SW 1271 (cell line): ENCODE results near the gene TBC1D1.

ENCODE experiments used
- DNase-seq, 2 experiments: peaks; one replicate each; lab custom pipeline; 2025; lab: John Stamatoyannopoulos, UW

TBC1D1 gene

GRCh38 chr4:38131371-38132091, 240.6 kb downstream of the TBC1D1 start:
- DNase-seq, result no peak

- no peak for DNase-seq
These were observed 241.3 kb downstream of the TBC1D1 start for GRCh38 chr4:38132107-38132673.

DNA sequence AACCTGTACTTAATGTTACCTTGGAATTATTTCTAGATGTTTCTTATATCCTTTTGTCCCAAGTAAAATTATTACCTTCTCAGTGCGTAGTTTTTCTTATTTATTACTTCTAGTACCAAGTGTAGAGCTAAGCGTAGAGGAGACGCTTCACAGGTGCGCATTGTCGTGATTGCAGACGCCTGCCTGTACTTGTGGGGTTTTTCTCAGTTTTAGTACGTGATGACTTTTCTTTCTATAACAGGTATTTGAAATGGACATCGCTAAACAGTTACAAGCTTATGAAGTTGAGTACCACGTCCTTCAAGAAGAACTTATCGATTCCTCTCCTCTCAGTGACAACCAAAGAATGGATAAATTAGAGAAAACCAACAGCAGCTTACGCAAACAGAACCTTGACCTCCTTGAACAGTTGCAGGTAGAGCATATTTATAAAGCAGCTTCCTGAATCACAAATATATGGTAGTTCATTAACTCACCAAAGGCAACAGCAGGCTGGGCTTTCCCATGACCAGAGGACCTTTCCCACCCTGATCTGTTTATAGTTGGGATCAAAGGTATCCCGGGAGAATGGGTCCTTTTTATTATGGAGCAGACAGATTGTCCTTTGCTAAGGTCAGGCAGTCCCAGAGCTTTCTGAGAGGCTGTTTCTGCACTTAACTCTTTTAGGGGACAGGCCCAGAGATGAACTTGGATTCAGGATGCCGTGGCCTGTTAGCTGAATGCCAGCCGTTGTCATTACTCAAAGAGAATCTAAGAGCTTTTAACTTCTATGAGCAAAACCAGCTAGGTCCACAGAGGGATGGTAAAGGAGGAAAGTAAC, 242.2 kb downstream of the TBC1D1 start:
- DNase-seq, result no peak

DNA sequence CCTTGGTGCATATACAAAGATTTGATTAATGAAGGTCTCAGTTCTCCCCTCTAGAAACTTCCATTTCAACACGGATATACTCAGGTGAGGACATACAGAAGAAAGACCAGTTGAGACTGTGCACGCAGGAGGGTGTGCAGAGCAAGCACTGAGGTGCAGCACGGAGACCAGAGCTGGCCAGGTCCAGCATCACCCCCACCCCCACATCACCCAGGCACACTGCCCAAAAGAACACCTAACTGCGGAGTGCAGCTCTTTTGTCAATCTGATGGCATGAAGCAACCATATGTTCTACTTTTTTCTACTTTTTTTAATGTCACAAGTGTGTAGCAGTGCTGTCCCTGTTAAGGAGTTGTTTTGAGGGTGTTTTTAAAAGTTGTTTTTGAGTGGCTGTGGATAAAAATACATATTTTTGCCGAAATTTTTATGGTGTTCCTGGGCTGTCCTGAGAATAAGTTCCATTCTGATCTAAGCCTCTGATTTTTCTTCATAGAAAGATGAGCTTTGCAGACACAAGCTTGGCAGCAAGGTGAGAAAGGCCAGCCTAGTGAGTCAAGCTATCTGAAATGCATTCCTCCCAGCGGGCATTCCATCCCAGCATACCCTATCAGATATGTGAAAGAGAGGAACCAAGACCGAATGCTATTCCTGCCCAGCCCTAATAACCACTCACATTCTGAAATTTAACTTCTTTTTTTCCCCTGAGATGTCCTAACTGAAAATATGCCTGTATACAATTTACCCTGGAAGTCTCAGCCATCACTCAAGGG, 243.0 kb downstream of the TBC1D1 start:
- DNase-seq, result no peak

GRCh38 chr4:38135201-38135600, 244.3 kb downstream of the TBC1D1 start:
- no peak for DNase-seq

DNA sequence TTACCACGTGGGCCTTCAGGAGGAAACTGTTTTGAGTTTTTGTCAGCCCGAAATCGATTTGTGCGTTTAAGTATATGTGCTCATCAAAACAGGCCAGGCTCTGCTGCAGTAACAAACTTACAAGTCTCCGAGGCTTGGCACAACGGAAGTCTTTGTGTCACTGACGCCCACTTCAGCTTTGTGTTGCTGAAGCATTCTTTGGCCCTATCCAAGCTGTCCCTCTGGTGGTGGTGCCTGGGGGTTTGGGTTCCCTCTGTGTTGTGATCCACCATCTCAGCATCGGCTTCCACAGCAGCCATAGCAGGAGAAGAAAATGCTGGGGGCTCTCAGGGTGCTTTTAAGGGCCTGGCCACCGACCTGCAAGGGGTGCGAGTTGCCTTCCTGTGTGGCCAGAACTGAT, 245.7 kb downstream of the TBC1D1 start:
- DNase-seq, result no peak

DNA sequence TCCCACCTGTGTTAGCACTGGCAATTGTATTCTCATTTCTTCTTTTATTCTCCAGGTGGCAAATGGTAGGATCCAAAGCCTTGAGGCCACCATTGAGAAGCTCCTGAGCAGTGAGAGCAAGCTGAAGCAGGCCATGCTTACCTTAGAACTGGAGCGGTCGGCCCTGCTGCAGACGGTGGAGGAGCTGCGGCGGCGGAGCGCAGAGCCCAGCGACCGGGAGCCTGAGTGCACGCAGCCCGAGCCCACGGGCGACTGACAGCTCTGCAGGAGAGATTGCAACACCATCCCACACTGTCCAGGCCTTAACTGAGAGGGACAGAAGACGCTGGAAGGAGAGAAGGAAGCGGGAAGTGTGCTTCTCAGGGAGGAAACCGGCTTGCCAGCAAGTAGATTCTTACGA, 246.2 kb downstream of the TBC1D1 start:
- DNase-seq, result no peak

- no peak for DNase-seq
These were observed 247.5 kb downstream of the TBC1D1 start for GRCh38 chr4:38138363-38138762.

- no peak for DNase-seq
These were observed 248.3 kb downstream of the TBC1D1 start for GRCh38 chr4:38139187-38139586.

- DNase-seq, result no peak
These were observed 249.8 kb downstream of the TBC1D1 start for GRCh38 chr4:38140643-38141203.

DNA sequence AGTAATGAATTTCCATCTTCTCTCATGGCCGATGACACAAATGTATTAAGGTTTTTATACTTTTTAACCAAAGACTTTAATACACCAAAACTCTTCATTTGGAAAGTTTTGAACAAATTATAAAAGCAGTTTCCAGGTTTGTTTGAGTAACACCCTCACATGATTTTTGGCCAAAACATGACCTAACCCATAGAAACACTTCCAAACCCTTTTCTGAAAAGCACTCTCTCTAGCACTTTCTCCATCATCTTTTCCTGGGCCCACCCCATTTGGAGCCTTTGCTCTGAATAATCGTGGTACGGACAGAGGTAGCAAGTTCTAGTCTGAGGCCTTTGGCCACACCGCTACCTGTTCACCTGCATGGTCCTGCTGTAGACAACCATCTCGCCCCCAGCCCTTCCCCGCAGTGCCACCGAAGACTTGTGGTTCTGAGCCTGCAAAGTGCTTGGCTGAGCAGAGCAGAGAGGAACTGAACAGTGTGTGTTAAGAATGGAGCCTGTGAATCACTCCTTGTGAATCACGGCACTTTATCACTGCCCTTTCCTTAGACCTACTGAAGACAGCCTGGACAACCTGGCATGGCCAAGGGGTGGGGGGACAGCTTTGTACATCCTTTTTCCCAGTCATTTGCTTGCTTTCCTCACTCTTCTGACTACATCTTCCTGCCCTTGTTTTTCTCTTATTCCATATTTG, 251.1 kb downstream of the TBC1D1 start:
- no peak for DNase-seq

DNA sequence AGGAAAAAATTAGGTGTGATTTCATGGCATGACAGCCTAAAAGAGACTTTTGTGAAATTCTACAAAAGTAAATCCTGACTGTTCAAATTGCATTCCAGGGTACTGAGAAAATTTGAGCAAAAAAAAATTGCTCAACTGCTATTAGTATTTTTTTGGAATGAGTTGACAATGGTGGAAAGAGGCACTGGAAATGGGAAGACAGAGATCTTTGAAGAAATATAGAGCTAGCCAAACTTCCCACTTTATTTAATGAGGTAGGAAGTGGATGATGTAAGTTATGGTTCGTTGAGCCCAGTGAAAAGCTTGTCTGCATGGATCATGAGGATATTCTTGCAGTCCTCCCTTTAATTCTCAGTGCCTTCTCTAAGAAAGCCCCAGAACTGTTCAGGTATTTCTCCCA, 253.1 kb downstream of the TBC1D1 start:
- DNase-seq, result no peak

DNA sequence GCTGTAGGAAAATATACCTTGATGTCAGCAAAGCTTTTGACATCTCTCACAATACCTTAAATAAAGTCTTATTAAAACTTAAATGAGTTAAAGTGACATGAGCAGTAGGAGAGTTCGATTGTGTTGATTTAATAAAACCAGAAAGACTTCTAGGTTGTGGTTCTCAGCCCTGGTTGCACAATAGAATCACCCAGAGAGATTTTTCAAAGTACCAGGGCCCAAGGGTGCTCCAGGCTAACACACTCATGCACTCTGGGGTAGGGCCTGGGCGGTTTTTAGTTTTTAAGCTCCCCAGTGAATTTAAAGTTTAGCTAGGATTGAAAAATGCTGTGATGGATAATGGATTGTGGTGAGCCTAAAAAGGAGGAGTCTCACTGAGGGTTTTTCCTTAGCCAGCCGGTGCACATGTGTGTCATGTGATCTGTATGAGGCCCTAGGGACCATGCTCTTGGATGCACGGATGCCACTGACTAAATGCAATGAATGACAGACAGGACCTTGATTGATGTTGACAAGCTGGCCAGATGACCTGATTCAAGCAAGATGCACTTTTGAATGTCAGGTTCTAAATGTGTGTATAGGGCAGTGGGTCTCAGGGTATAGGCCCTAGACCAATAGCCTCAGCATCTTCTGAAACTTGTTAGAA, 254.3 kb downstream of the TBC1D1 start:
- no peak for DNase-seq

- DNase-seq, result no peak
These were observed 254.9 kb downstream of the TBC1D1 start for GRCh38 chr4:38145741-38146140.

- no peak for DNase-seq
These were observed 255.5 kb downstream of the TBC1D1 start for GRCh38 chr4:38146383-38146782.

DNA sequence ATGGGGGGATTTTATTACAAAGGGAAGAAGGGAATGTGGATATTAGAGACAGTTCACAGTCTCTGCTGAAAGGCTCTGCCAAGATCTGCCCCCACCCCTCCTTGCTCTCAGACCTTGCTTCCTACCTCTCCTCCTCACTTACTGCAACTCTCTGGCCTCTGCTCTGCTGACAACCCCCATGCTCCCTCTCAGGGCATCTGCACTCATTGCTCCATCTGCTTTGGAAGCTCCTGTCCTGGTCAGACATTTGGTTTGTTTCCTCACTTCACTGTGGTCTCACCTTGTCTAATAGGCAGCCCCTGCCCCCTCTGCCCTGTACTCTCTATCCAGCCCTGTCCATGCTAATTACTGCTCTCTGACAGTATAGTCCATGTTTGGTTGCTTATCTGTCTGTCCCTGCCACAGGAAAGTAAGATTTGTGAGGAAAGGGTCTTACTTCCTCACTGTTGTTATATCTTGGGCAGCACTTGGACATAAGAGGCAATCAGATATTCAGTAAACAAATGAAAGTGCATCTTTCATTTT, 258.6 kb downstream of the TBC1D1 start:
- no peak for DNase-seq

- DNase-seq, result no peak
These were observed 259.2 kb downstream of the TBC1D1 start for GRCh38 chr4:38149997-38150671.

DNA sequence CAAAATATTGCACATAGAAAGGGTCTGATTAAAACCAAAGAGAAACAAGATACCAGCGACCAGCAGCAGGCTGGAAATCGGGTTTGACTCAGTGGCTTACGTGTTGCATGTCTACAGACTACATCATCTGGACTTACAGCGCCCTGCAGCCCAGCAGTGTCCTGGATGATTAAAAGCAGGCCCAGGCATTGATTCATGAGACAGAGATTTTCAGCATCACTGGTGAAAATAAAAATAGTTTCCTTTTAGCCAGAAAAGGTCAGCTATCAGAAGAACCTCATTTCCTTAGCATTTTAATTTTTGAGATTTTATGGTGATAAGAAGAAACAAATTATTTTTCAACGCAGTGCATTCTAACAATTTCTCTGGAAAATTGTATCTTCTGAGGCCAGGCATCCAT, 259.9 kb downstream of the TBC1D1 start:
- no peak for DNase-seq

DNA sequence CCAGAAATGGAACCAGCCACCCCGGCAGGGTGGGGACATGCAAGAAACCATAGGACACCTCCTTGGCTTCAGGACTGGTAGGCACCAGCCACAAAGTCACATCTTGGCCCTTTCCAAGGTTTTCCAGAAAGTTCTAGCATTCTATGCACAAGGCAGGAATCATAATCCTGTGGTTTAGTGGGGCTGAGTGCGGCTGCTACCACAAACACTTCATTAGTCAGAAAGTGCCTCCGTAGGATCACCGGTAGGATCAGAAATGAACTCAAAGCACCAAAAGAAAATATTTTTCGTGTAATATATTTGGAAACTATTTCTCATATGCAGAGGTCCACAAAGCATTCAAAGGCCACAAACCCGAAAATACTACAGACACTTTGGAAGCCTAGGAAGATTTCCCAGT, 261.0 kb downstream of the TBC1D1 start:
- no peak for DNase-seq

DNA sequence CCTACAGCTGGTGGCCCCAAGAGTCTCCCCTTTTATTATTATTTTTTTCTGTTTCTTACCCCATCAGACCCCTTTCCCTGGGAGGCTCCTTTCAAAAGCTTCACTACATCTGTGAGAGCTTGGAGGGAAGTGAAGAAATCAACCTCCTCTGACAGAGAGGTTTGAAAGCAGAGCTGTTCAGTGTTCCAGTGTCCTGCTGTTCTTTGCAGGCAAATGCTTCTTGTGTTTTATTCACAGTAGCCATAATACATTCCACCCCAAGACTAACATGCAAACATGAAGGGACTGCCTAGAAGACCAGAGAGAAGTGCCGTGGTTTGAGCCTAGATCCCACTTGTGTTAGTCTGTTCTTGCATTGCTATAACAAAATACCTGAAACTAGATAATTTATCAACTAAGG, 261.4 kb downstream of the TBC1D1 start:
- DNase-seq, result no peak
